H1 (cell line): ENCODE results near the gene CD81. TPM values are rescaled to one million over a fixed set of nuclear protein-coding genes. Genes with fewer than 3 reads are reported as not detected.

Experiments used
- CTCF ChIA-PET: fragments of 300-600 bp; sonication (Branson Sonifier 250); formaldehyde crosslinking; loops from one replicate; lab custom pipeline; 2021; ENCODE audit not compliant: partially characterized antibody; lab: Charles Lee
- POLR2A ChIA-PET: fragments of 300-600 bp; sonication (Branson Sonifier 250); formaldehyde crosslinking; loops from one replicate; lab custom pipeline; 2021; ENCODE audit warnings: inconsistent platforms; ENCODE audit not compliant: partially characterized antibody; lab: Charles Lee
- DNase-seq, 2 experiments: peaks; one replicate each; pipeline versions ENCODE4 v3.0.0 to v3.0.0-alpha.2; 2010 to 2022; ENCODE audit warnings: low spot score in 2 of 2, low read depth in 1 of 2, mixed read lengths in 1 of 2
- FAIRE-seq: peaks from 2 replicates; lab custom pipeline; 2011; peaks lifted over from hg19 to GRCh38; lab: Jason Lieb, UNC
- H2AFZ ChIP-seq: 2 replicates; pipeline ENCODE4 v1.8.1; 2012; ENCODE audit warnings: low read length, inconsistent platforms
- H2AK5ac ChIP-seq: 2 replicates; pipeline ENCODE4 v1.6.1; 2013; ENCODE audit warnings: low read depth, low read length
- H2BK120ac ChIP-seq: replicated peaks from 2 replicates; pipeline ENCODE3; 2013; ENCODE audit warnings: low read depth, low read length, inconsistent platforms
- H2BK12ac ChIP-seq: 2 replicates; pipeline ENCODE4 v1.6.1; 2013; ENCODE audit warnings: low read depth, low read length
- H2BK15ac ChIP-seq: 2 replicates; pipeline ENCODE4 v1.6.1; 2013; ENCODE audit warnings: low read length
- H2BK20ac ChIP-seq: 2 replicates; pipeline ENCODE4 v1.6.1; 2013; ENCODE audit warnings: low read length
- H2BK5ac ChIP-seq: 2 replicates; pipeline ENCODE4 v1.6.1; 2013; ENCODE audit warnings: low read depth, low read length
- H3K14ac ChIP-seq: 2 replicates; pipeline ENCODE4 v1.6.1; 2013; ENCODE audit warnings: inconsistent platforms; ENCODE audit not compliant: insufficient read length
- H3K18ac ChIP-seq: 2 replicates; pipeline ENCODE4 v1.6.1; 2013; ENCODE audit warnings: low read length; ENCODE audit errors: extremely low read depth
- H3K23ac ChIP-seq: 2 replicates; pipeline ENCODE4 v1.6.1; 2013; ENCODE audit warnings: inconsistent platforms; ENCODE audit not compliant: insufficient read length
- H3K23me2 ChIP-seq: 2 replicates; pipeline ENCODE4 v1.6.1; 2013; ENCODE audit warnings: low read depth, low read length
- H3K27ac ChIP-seq: 2 replicates; pipeline ENCODE4 v1.6.1; 2011; ENCODE audit warnings: low read depth, low read length, inconsistent platforms
- H3K27me3 ChIP-seq, 4 experiments: replicated peaks in 1 of 4; 1 replicate in 1 of 4; 2 replicates in 3 of 4; pipeline versions ENCODE4 v1.6.1 to v1.8.1; 2011 to 2013; ENCODE audit warnings: low read length in 3 of 4, mild to moderate bottlenecking in 3 of 4, inconsistent platforms in 2 of 4, mixed read lengths in 2 of 4, moderate library complexity in 1 of 4; ENCODE audit not compliant: control insufficient read depth in 3 of 4, insufficient read depth in 3 of 4; ENCODE audit errors: extremely low read depth in 1 of 4
- H3K36me3 ChIP-seq, 4 experiments: 2 replicates each; pipeline versions ENCODE4 v1.6.1 to v1.8.1; 2011 to 2013; ENCODE audit warnings: mild to moderate bottlenecking in 4 of 4, low read length in 3 of 4, moderate library complexity in 2 of 4, control low read depth in 1 of 4, inconsistent platforms in 1 of 4; ENCODE audit not compliant: insufficient read depth in 4 of 4, control insufficient read depth in 2 of 4
- H3K4ac ChIP-seq: replicated peaks from 2 replicates; pipeline ENCODE3; 2013; ENCODE audit warnings: low read length, low read depth, mixed read lengths, inconsistent platforms; ENCODE audit not compliant: insufficient read length
- H3K4me1 ChIP-seq, 4 experiments: replicated peaks in 1 of 4; 1 replicate in 1 of 4; 2 replicates in 3 of 4; pipeline versions ENCODE4 v1.6.1 to v1.8.1; 2011 to 2013; ENCODE audit warnings: low read length in 3 of 4, inconsistent platforms in 2 of 4, mixed read lengths in 1 of 4; ENCODE audit not compliant: insufficient read depth in 4 of 4, control insufficient read depth in 3 of 4
- H3K4me2 ChIP-seq, 2 experiments: 2 replicates each; pipeline versions ENCODE4 v1.6.1 to v1.8.1; 2011 to 2013; ENCODE audit warnings: low read depth in 2 of 2, low read length in 2 of 2, control low read depth in 1 of 2, inconsistent platforms in 1 of 2, mild to moderate bottlenecking in 1 of 2; ENCODE audit not compliant: insufficient read depth in 1 of 2
- H3K4me3 ChIP-seq, 4 experiments: fragments of 200-600, 300-600 bp in 1 of 4; sonication (generic), shearing (Covaris generic), sonication (Bioruptor Twin) in 1 of 4; 2 replicates each; pipeline versions ENCODE4 v1.5.1 to v1.8.1; 2011 to 2016; ENCODE audit warnings: low read length in 4 of 4, low read depth in 3 of 4, control low read depth in 2 of 4, inconsistent platforms in 2 of 4, mild to moderate bottlenecking in 2 of 4, mixed read lengths in 1 of 4, moderate library complexity in 1 of 4; ENCODE audit not compliant: insufficient read depth in 2 of 4; ENCODE audit errors: extremely low read depth in 1 of 4
- H3K56ac ChIP-seq: replicated peaks from 2 replicates; pipeline ENCODE3; 2013; ENCODE audit warnings: low read depth, mild to moderate bottlenecking, mixed read lengths, low read length, inconsistent platforms; ENCODE audit not compliant: insufficient read length
- H3K79me1 ChIP-seq: 2 replicates; pipeline ENCODE4 v1.6.1; 2013; ENCODE audit warnings: low read depth, low read length, control low read depth
- H3K79me2 ChIP-seq, 2 experiments: 2 replicates each; pipeline versions ENCODE4 v1.6.1 to v1.8.1; 2012 to 2013; ENCODE audit warnings: low read length in 2 of 2, mild to moderate bottlenecking in 2 of 2, inconsistent platforms in 1 of 2; ENCODE audit not compliant: insufficient read depth in 2 of 2, control insufficient read depth in 1 of 2
- H3K9ac ChIP-seq, 4 experiments: replicated peaks in 1 of 4; 1 replicate in 1 of 4; 2 replicates in 3 of 4; pipeline versions ENCODE4 v1.6.1 to v1.8.1; 2011 to 2013; ENCODE audit warnings: low read depth in 3 of 4, low read length in 3 of 4, control low read depth in 2 of 4, mild to moderate bottlenecking in 2 of 4, moderate library complexity in 2 of 4, inconsistent platforms in 1 of 4; ENCODE audit errors: extremely low read depth in 1 of 4
- H3K9me3 ChIP-seq, 2 experiments: 2 replicates each; pipeline versions ENCODE4 v1.6.1 to v1.8.1; 2012 to 2013; ENCODE audit warnings: mild to moderate bottlenecking in 2 of 2, moderate library complexity in 2 of 2, control low read depth in 1 of 2, inconsistent platforms in 1 of 2, low read depth in 1 of 2, low read length in 1 of 2, mixed read lengths in 1 of 2; ENCODE audit not compliant: insufficient read depth in 2 of 2
- H4K20me1 ChIP-seq, 2 experiments: replicated peaks in 1 of 2; 2 replicates each; pipeline versions ENCODE3 to v1.8.1; 2011 to 2013; ENCODE audit warnings: inconsistent platforms in 2 of 2, low read length in 2 of 2, mild to moderate bottlenecking in 1 of 2; ENCODE audit not compliant: insufficient read depth in 2 of 2, control insufficient read depth in 1 of 2
- H4K5ac ChIP-seq: 2 replicates; pipeline ENCODE4 v1.6.1; 2013; ENCODE audit warnings: low read length, low read depth, mixed read lengths, inconsistent platforms; ENCODE audit not compliant: insufficient read length
- H4K8ac ChIP-seq: 2 replicates; pipeline ENCODE4 v1.8.0; 2013; ENCODE audit warnings: mild to moderate bottlenecking, moderate library complexity, low read length, inconsistent platforms; ENCODE audit not compliant: insufficient read depth; ENCODE audit errors: extremely low read depth
- H4K91ac ChIP-seq: replicated peaks from 2 replicates; pipeline ENCODE3; 2013; ENCODE audit warnings: low read length, mixed read lengths, inconsistent platforms; ENCODE audit not compliant: insufficient read length
- ASH2L ChIP-seq: fragments of 200-600, 300-600 bp; sonication (generic); IDR thresholded peaks from one replicate; pipeline ENCODE4 v1.7.1; 2017; ENCODE audit warnings: low read length
- EZH2 ChIP-seq: fragments of 200-600 bp; sonication (generic); IDR thresholded peaks from 2 replicates; pipeline ENCODE4 v1.7.1; 2012; ENCODE audit warnings: low read depth, mild to moderate bottlenecking, moderate library complexity, low read length, inconsistent platforms; ENCODE audit not compliant: severe bottlenecking
- KDM1A ChIP-seq: fragments of 200-600, 300-600 bp; sonication (generic); IDR thresholded peaks from 2 replicates; pipeline ENCODE4 v1.7.1; 2016; ENCODE audit warnings: mild to moderate bottlenecking, low read length, borderline replicate concordance
- MAFK ChIP-seq: IDR thresholded peaks from 2 replicates; pipeline ENCODE4 v1.6.1; 2012; ENCODE audit warnings: low read depth, mild to moderate bottlenecking, improper control_type of control experiment, low read length
- SAP30 ChIP-seq: fragments of 300-600 bp; sonication (generic); IDR thresholded peaks from 2 replicates; pipeline ENCODE4 v1.7.1; 2012; ENCODE audit warnings: low read length, moderate library complexity, mild to moderate bottlenecking, inconsistent platforms; ENCODE audit not compliant: insufficient read depth, insufficient replicate concordance
- SIRT6 ChIP-seq: IDR thresholded peaks from one replicate; pipeline ENCODE4 v1.7.1; 2012; ENCODE audit warnings: low read length, inconsistent platforms
- SRF ChIP-seq: IDR thresholded peaks from 2 replicates; pipeline ENCODE4 v1.6.1; 2011; ENCODE audit warnings: mild to moderate bottlenecking, low read depth, low read length, moderate library complexity
- SUZ12 ChIP-seq: fragments of 200-600 bp; sonication (generic); IDR thresholded peaks from 2 replicates; pipeline ENCODE4 v1.6.1; 2012; ENCODE audit warnings: mild to moderate bottlenecking, inconsistent platforms, low read length, moderate library complexity, mixed read lengths
- TCF12 ChIP-seq: IDR thresholded peaks from 2 replicates; pipeline ENCODE4 v1.6.1; 2011; ENCODE audit warnings: low read depth, mild to moderate bottlenecking, low read length
- TEAD4 ChIP-seq: IDR thresholded peaks from 2 replicates; pipeline ENCODE4 v1.6.1; 2012; ENCODE audit warnings: low read depth, low read length, inconsistent platforms, mixed read lengths
- WGBS, 2 experiments: shearing (Covaris generic) in 1 of 2; methylation state at CpG; one replicate each; pipeline versions ENCODE4 v1.1.6 to v1.1.7; 2013 to 2015; ENCODE audit warnings: low lambda C conversion rate in 2 of 2, mixed read lengths in 2 of 2, inconsistent platforms in 1 of 2, low coverage in 1 of 2, missing lambda C conversion rate in 1 of 2; ENCODE audit not compliant: insufficient replicate concordance in 2 of 2, insufficient coverage in 1 of 2, insufficient read length in 1 of 2; ENCODE audit errors: extremely low coverage in 1 of 2, missing lambda C conversion rate in 1 of 2; 5-methylcytosine and 5-hydroxymethylcytosine counted together
- polyA plus RNA-seq, 7 experiments: library from polyadenylated mRNA; depleted of rRNA in 3 of 7; stranded (reverse) in 5 of 7; unstranded in 2 of 7; fragments of >200 nt in 5 of 7; fragments of 200-250 nt in 2 of 7; gene quantifications; 1 replicate in 5 of 7; 2 replicates in 1 of 7; 4 replicates in 1 of 7; pipeline versions ENCODE4 v1.2.1 to v1.2.3, GENCODE V29; 2011 to 2013; ENCODE audit warnings: missing spikeins in 2 of 7, mixed read lengths in 2 of 7
- total RNA-seq: library from RNA; stranded (reverse); fragmentation: NEBNext Ultra II Directional; extraction: Animal tissue kit (Norgen Biotek cat#: 25700); gene quantifications from 2 replicates; pipeline ENCODE4 v1.2.1, GENCODE V29; 2021

The CD81 gene
- total and polyA plus RNA-seq, 2 of the 8 experiments (the other 6 are each of a cell fraction or from before 2014, with no cell fraction given), result 238 to 309 TPM

GRCh38 chr11:2409611-2410468 is 32.7 kb downstream of the CD81 start:
- Histone ChIP-seq H2BK12ac (no peak overlapping the region), H3K56ac (no peak overlapping the region), H3K14ac (no peak overlapping the region), H3K9me3 (no peaks in the 10 kb centered on the region), H3K79me1 (no peaks in the 10 kb centered on the region), H3K36me3 (no peaks in the 10 kb centered on the region), H4K8ac (peak overlapping the region; percentile 51; the same call in 1 of the 2 replicates), H3K79me2 (no peaks in the 10 kb centered on the region), H4K5ac (no peak overlapping the region), H4K91ac (no peak overlapping the region), H3K4me3 (no peak overlapping the region), H3K4me2 (no peak overlapping the region), H2BK20ac (no peak overlapping the region), H3K23ac (no peak overlapping the region), H3K27ac (no peak overlapping the region), H3K9ac (no peak overlapping the region), H2AFZ (no peak overlapping the region), H2AK5ac (no peak overlapping the region), H2BK5ac (no peak overlapping the region), H3K27me3 (no peaks in the 10 kb centered on the region; a peak in 1 of 7 replicates), H4K20me1 (peaks cover 0 to 3% of the 10 kb centered on the region in 2 experiments), H2BK120ac (no peak overlapping the region), H3K18ac (no peak overlapping the region), H3K23me2 (no peaks in the 10 kb centered on the region), H2BK15ac (no peak overlapping the region), H3K4me1 (no peaks in the 10 kb centered on the region), H3K4ac (no peak overlapping the region)
- ChIA-PET POLR2A (interaction anchor here (1.0 to 3.8 kb wide), 2 partner anchors 9 to 33 kb away, joined by 5 to 18 read pairs; partner anchors contain the start of genes CD81 and TSSC4), CTCF (interaction anchor here (0.7 to 14.1 kb wide), 7 partner anchors 9 to 239 kb away, joined by 3 to 196 read pairs (median 6); partner anchors contain the start of gene TSSC4)
- whole genome bisulfite sequencing, 2 experiments, result 92% methylated on average over 41 of the region's 42 CpGs; no CpG with 5 or more reads in 1 of the 2 experiments
- FAIRE-seq (no peak), DNase-seq (no peak)
- TF ChIP-seq EZH2 (no peak), ASH2L (no peak), MAFK (no peak), KDM1A (no peak), SRF (no peak), TCF12 (no peak), SUZ12 (no peak), SIRT6 (no peak), TEAD4 (no peak), SAP30 (no peak)
